Measurements from ENCODE around the gene BBX. TPM values are rescaled to one million over a fixed set of nuclear protein-coding genes. Genes with fewer than 3 reads are reported as not detected.

Gene BBX
- total and polyA plus RNA-seq, 7 experiments from 2014 or later: 44.3 to 120 (median 93.4) TPM

DNA sequence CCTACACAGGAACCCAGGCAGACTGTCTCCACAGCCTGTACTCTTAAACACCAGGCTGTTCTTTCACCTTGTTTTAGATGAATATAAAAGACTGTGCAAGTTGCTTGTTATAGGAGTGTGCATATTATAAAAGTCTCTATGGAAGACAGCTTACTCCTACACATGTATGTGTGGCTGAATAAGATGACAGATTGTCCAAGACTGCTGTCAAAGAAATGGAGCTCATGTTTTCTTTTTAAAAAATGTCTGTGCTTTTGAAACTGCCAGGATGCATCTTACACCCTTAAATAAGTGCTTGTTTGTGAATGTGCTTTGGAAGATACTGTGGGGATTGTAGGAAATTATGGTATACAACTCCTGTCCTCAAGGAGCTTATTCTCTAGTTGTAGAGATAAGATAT is 237.4 kb downstream of the BBX start:
- ATAC-seq: no peak
- H3K27me3 ChIP-seq (ENCODE audit: control insufficient read depth in 2 of 2, insufficient read depth in 2 of 2, low read length in 2 of 2): no peaks in the 10 kb centered on the region
- peaks cover 0 to 5% (median 0%) of the 10 kb centered on the region in 11 donors for H3K9me3 Mint-ChIP-seq

DNA sequence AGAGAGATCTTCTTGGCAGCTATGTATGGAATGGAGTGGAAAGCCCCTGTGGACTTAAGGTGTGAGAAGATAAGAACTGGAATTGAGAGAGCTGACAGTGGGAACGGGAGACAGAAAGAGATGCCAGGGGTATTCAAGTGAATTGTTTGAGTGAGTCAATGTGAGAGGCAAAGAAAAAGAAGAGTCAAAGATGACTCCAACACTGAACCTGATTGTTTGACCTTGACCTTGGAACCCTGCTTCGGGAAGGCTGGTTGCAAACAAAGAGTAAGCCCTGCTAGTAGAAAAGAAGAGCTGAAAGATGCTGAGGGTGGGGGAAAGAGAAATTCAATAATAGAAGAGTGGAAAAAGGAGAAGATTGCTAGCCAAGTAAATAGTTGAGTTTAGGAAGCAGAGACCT is 238.6 kb downstream of the BBX start:
- Mint-ChIP-seq H3K36me3 (peaks cover 17 to 66% (median 49%) of the 10 kb centered on the region in 5 donors), H3K27ac (peak overlapping the region in 2 of 9 donors; percentile 1 to 47)

More for the DNA sequence above, 237.4 kb downstream of the BBX start:
- POLR2A ChIA-PET: interaction anchor here (0.8 kb wide), 1 partner anchor 115 kb away, joined by 3 read pairs; no protein-coding TSS in a partner anchor
- H3K4me3 ChIP-seq (ENCODE audit: low read length): no peak overlapping the region
- H3K4me1 ChIP-seq (ENCODE audit: control insufficient read depth in 2 of 2, insufficient read depth in 2 of 2, low read length in 2 of 2): no peaks in the 10 kb centered on the region
- Mint-ChIP-seq H3K27ac (no peak overlapping the region), H3K4me3 (no peak overlapping the region), H3K27me3 (no peaks in the 10 kb centered on the region), H3K36me3 (peaks cover 11 to 64% (median 41%) of the 10 kb centered on the region in 5 donors), H3K4me1 (peaks cover 0 to 7% (median 0%) of the 10 kb centered on the region in 7 donors)
- CTCF ChIA-PET: interaction anchor here (0.5 kb wide), 1 partner anchor 29 kb away, joined by 3 read pairs; no protein-coding TSS in a partner anchor
- no peaks in the 10 kb centered on the region for H3K9me3 ChIP-seq (ENCODE audit: control insufficient read depth in 2 of 3, low read length in 3 of 3)
- intact Hi-C loops (cut with micrococcal nuclease): no loop called here
- no peak for DNase-seq
- H3K36me3 ChIP-seq (ENCODE audit: control insufficient read depth in 2 of 3, insufficient read depth in 3 of 3, low read length in 3 of 3): peaks cover 0 to 8% (median 0%) of the 10 kb centered on the region in 3 experiments
- no peak overlapping the region for H3K27ac ChIP-seq (ENCODE audit: low read depth, low read length)

DNA sequence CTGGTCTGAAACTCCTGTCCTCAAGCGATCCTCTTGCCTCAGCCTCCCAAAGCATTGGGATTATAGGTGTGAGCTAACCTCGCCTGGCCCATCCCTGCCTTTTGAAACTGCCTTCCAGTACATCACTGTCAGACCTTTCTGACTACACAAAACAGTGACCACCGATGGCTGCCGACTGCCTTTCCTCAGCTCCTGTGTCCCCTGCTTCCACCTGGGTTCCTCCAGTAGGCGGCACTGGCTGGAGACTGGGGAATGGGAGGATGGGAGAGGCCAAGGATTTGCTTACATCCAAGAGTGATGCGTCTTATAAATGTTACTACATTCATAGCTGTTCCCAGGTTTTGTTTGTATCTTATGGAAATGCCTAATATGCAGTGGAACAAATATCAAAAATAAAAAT is 242.8 kb downstream of the BBX start:
- H3K27ac ChIP-seq (ENCODE audit: low read depth, low read length): no peak overlapping the region
- H3K27me3 ChIP-seq (ENCODE audit: control insufficient read depth in 2 of 2, insufficient read depth in 2 of 2, low read length in 2 of 2): no peaks in the 10 kb centered on the region
- no peaks in the 10 kb centered on the region for H3K4me1 ChIP-seq (ENCODE audit: control insufficient read depth in 2 of 2, insufficient read depth in 2 of 2, low read length in 2 of 2)
- no peak overlapping the region for H3K4me3 ChIP-seq (ENCODE audit: low read length)
- peaks cover 0 to 5% (median 0%) of the 10 kb centered on the region in 3 experiments for H3K36me3 ChIP-seq (ENCODE audit: control insufficient read depth in 2 of 3, insufficient read depth in 3 of 3, low read length in 3 of 3)
- Mint-ChIP-seq H3K27ac (no peak overlapping the region), H3K9me3 (peaks cover 0 to 9% (median 0%) of the 10 kb centered on the region in 11 donors), H3K4me1 (peaks cover 0 to 14% (median 0%) of the 10 kb centered on the region in 7 donors), H3K36me3 (peaks cover 10 to 62% (median 35%) of the 10 kb centered on the region in 5 donors), H3K4me3 (no peak overlapping the region), H3K27me3 (no peaks in the 10 kb centered on the region)
- H3K9me3 ChIP-seq (ENCODE audit: control insufficient read depth in 2 of 3, low read length in 3 of 3): no peaks in the 10 kb centered on the region
- intact Hi-C loops (cut with micrococcal nuclease): no loop called here
- DNase-seq: no peak
- ChIA-PET POLR2A (no interaction called here), CTCF (no interaction called here)
- ATAC-seq: no peak

More for the DNA sequence above, 238.6 kb downstream of the BBX start:
- Mint-ChIP-seq H3K4me1 (peaks cover 0 to 7% (median 0%) of the 10 kb centered on the region in 7 donors), H3K4me3 (no peak overlapping the region), H3K27me3 (no peaks in the 10 kb centered on the region), H3K9me3 (peaks cover 0 to 9% (median 0%) of the 10 kb centered on the region in 11 donors)
- POLR2A ChIA-PET: no interaction called here
- Histone ChIP-seq H3K4me3 (ENCODE audit: low read length) (no peak overlapping the region), H3K9me3 (ENCODE audit: control insufficient read depth in 2 of 3, low read length in 3 of 3) (no peaks in the 10 kb centered on the region), H3K4me1 (ENCODE audit: control insufficient read depth in 2 of 2, insufficient read depth in 2 of 2, low read length in 2 of 2) (no peaks in the 10 kb centered on the region), H3K36me3 (ENCODE audit: control insufficient read depth in 2 of 3, insufficient read depth in 3 of 3, low read length in 3 of 3) (peaks cover 0 to 5% (median 0%) of the 10 kb centered on the region in 3 experiments), H3K27ac (ENCODE audit: low read depth, low read length) (no peak overlapping the region), H3K27me3 (ENCODE audit: control insufficient read depth in 2 of 2, insufficient read depth in 2 of 2, low read length in 2 of 2) (no peaks in the 10 kb centered on the region)
- CTCF ChIA-PET: interaction anchor here (1.0 kb wide), 1 partner anchor 19 kb away, joined by 3 read pairs; no protein-coding TSS in a partner anchor
- DNase-seq (no peak), ATAC-seq (no peak)
- intact Hi-C loops (cut with micrococcal nuclease): no loop called here

DNA sequence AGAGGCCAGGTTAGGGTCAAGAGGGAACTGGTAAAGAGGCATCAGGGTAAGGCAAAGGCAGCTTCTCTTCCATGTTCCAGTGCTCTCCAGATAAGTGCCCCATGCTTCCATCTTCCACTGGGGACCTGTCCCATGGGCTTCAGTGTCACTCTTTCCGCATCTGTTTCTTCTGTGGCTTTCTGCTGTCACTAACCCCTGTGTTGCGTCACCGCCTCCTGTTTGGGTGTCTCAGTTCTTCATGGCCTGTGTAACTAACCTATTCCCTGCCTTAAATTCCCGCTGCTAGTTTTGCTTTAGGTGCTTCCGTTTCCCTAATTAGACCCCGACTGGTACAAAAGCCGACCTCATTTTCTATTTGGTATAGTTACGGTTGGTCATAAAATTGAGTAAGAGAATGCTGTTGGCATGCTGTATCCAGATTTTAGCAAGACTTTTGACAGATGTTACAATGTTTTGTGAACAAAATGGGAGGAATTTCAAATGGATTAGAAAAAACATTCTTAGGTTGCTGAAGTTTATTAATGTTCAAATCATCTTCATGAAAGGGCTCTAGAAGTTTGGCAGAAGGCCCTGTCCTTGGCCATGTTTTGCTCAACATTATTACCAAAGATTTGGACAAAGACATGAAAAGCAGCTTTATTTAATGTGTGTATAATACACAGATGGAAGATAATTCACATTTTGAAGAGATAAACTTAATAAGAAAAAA is 245.3 kb downstream of the BBX start:
- Histone ChIP-seq H3K27me3 (ENCODE audit: control insufficient read depth in 2 of 2, insufficient read depth in 2 of 2, low read length in 2 of 2) (no peaks in the 10 kb centered on the region), H3K27ac (ENCODE audit: low read depth, low read length) (no peak overlapping the region), H3K9me3 (ENCODE audit: control insufficient read depth in 2 of 3, low read length in 3 of 3) (no peaks in the 10 kb centered on the region), H3K36me3 (ENCODE audit: control insufficient read depth in 2 of 3, insufficient read depth in 3 of 3, low read length in 3 of 3) (peaks cover 0 to 8% (median 0%) of the 10 kb centered on the region in 3 experiments), H3K4me3 (ENCODE audit: low read length) (no peak overlapping the region), H3K4me1 (ENCODE audit: control insufficient read depth in 2 of 2, insufficient read depth in 2 of 2, low read length in 2 of 2) (no peaks in the 10 kb centered on the region)
- Mint-ChIP-seq H3K27me3 (no peaks in the 10 kb centered on the region), H3K4me3 (no peak overlapping the region), H3K27ac (no peak overlapping the region), H3K36me3 (peaks cover 10 to 56% (median 26%) of the 10 kb centered on the region in 5 donors), H3K9me3 (peaks cover 0 to 6% (median 0%) of the 10 kb centered on the region in 11 donors), H3K4me1 (peaks cover 0 to 14% (median 0%) of the 10 kb centered on the region in 7 donors)
- ChIA-PET CTCF (interaction anchor here (0.7 kb wide), 1 partner anchor 11 kb away, joined by 4 read pairs; no protein-coding TSS in a partner anchor), POLR2A (no interaction called here)
- DNase-seq (no peak), ATAC-seq (no peak)
- intact Hi-C loops (cut with micrococcal nuclease): no loop called here

DNA sequence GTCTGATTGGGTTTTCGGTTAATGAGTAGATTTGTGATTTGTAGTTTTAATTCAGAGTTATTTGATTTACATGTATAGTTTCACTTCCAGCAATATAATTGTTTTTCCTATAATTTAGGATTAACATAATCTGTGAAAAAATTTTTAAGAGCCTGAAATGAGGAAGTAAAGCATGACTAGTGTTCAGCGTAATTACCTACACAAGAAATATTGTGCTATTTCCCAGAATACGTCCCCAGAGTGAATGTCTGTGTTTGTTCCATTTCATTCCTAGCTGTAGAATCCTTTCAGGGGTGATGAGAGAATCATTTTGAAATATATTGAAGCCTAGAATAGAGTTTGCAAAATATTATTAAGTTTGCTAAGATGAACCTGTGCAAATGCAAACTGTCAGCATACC is 247.1 kb downstream of the BBX start:
- Mint-ChIP-seq H3K27ac (peak overlapping the region in 1 of 9 donors; percentile 23), H3K4me1 (peaks cover 0 to 14% (median 0%) of the 10 kb centered on the region in 7 donors), H3K36me3 (peaks cover 10 to 59% (median 32%) of the 10 kb centered on the region in 5 donors), H3K9me3 (peaks cover 0 to 6% (median 0%) of the 10 kb centered on the region in 11 donors), H3K27me3 (no peaks in the 10 kb centered on the region), H3K4me3 (no peak overlapping the region)
- Histone ChIP-seq H3K27ac (ENCODE audit: low read depth, low read length) (no peak overlapping the region), H3K4me1 (ENCODE audit: control insufficient read depth in 2 of 2, insufficient read depth in 2 of 2, low read length in 2 of 2) (no peaks in the 10 kb centered on the region), H3K27me3 (ENCODE audit: control insufficient read depth in 2 of 2, insufficient read depth in 2 of 2, low read length in 2 of 2) (no peaks in the 10 kb centered on the region), H3K36me3 (ENCODE audit: control insufficient read depth in 2 of 3, insufficient read depth in 3 of 3, low read length in 3 of 3) (peaks cover 0 to 20% (median 0%) of the 10 kb centered on the region in 3 experiments), H3K4me3 (ENCODE audit: low read length) (no peak overlapping the region), H3K9me3 (ENCODE audit: control insufficient read depth in 2 of 3, low read length in 3 of 3) (no peaks in the 10 kb centered on the region)
- no peak for DNase-seq
- intact Hi-C loops (cut with micrococcal nuclease): no loop called here
- ATAC-seq: no peak
- POLR2A ChIA-PET: no interaction called here
- CTCF ChIA-PET: interaction anchor here (0.5 kb wide), 2 partner anchors 93 to 797 kb away, joined by 3 read pairs; no protein-coding TSS in a partner anchor

DNA sequence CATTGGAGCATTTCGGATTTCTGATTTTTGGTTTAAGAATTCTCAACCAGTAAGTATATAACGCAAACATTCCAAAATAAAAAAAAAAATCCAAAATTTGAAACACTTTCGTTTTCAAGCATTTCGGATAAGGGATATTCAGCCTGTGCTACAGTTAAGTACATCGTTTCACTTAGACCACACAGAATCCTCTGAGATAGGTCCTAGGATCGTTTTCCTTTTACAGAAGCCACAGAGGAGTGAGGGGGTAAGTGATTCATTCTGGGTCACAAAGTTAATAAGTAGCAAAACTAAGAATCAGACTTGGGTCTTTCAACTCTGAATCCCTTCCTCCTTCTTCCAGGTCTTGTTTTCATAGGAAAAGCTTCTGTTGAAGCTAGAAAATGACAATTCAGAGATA is 249.3 kb downstream of the BBX start:
- CTCF ChIA-PET: interaction anchor here (0.6 kb wide), 1 partner anchor 296 kb away, joined by 4 read pairs; no protein-coding TSS in a partner anchor
- no peak overlapping the region for H3K4me3 Mint-ChIP-seq

More for the DNA sequence above, 249.3 kb downstream of the BBX start:
- POLR2A ChIA-PET: no interaction called here
- no peaks in the 10 kb centered on the region for H3K4me1 ChIP-seq (ENCODE audit: control insufficient read depth in 2 of 2, insufficient read depth in 2 of 2, low read length in 2 of 2)
- no peak overlapping the region for H3K27ac ChIP-seq (ENCODE audit: low read depth, low read length)
- Mint-ChIP-seq H3K27ac (no peak overlapping the region), H3K9me3 (no peaks in the 10 kb centered on the region), H3K4me1 (peaks cover 0 to 14% (median 0%) of the 10 kb centered on the region in 7 donors), H3K36me3 (peaks cover 0 to 39% (median 29%) of the 10 kb centered on the region in 5 donors), H3K27me3 (no peaks in the 10 kb centered on the region)
- H3K36me3 ChIP-seq (ENCODE audit: control insufficient read depth in 2 of 3, insufficient read depth in 3 of 3, low read length in 3 of 3): peaks cover 0 to 21% (median 0%) of the 10 kb centered on the region in 3 experiments
- ATAC-seq (no peak), DNase-seq (no peak)
- intact Hi-C loops (cut with micrococcal nuclease): no loop called here
- no peak overlapping the region for H3K4me3 ChIP-seq (ENCODE audit: low read length)
- no peaks in the 10 kb centered on the region for H3K9me3 ChIP-seq (ENCODE audit: control insufficient read depth in 2 of 3, low read length in 3 of 3)
- no peaks in the 10 kb centered on the region for H3K27me3 ChIP-seq (ENCODE audit: control insufficient read depth in 2 of 2, insufficient read depth in 2 of 2, low read length in 2 of 2)

Data from naive thymus-derived CD4-positive, alpha-beta T cell (primary cell).